Right atrium auricular region (tissue), 2 donors: ENCODE results near the gene PPP1R1C. TPM values are rescaled to one million over a fixed set of nuclear protein-coding genes. Genes with fewer than 3 reads are reported as not detected.

Experiments
- DNase-seq: peaks from one replicate; pipeline ENCODE4 v3.0.0-alpha.2; 2019; ENCODE audit warnings: low spot score
- H3K27ac ChIP-seq, 2 donors: fragments of 200-600 bp; sonication (generic); 1 replicate in 1 of 2; 2 replicates in 1 of 2; pipeline ENCODE4 v1.5.1; 2016 to 2019
- H3K27me3 ChIP-seq, 2 donors: fragments of 200-600 bp; sonication (generic); one replicate each; pipeline versions ENCODE4 v1.5.1 to v1.6.0; 2017 to 2019
- H3K36me3 ChIP-seq: fragments of 200-600 bp; sonication (generic); one replicate; pipeline ENCODE4 v1.5.1; 2016
- H3K4me1 ChIP-seq, 2 donors: fragments of 200-600 bp; sonication (generic); one replicate each; pipeline versions ENCODE4 v1.5.1 to v1.6.0; 2017 to 2019
- H3K4me3 ChIP-seq, 2 donors: fragments of 200-600 bp; sonication (generic); 1 replicate in 1 of 2; 2 replicates in 1 of 2; pipeline ENCODE4 v1.5.1; 2017 to 2019; ENCODE audit warnings: mild to moderate bottlenecking in 1 of 2, moderate library complexity in 1 of 2
- H3K9me3 ChIP-seq, 2 donors: fragments of 200-600 bp; sonication (generic); one replicate each; pipeline ENCODE4 v1.5.1; 2019
- CTCF ChIP-seq, 2 donors: fragments of 200-600 bp; sonication (generic); IDR thresholded peaks; one replicate each; pipeline ENCODE4 v1.5.1; 2019; ENCODE audit warnings: antibody characterized with exemption in 2 of 2
- total RNA-seq, 2 donors: library from RNA; depleted of rRNA; stranded (reverse); fragments of >200 nt; gene quantifications; one replicate each; pipeline ENCODE4 v1.1.0, GENCODE V29; 2016

Gene PPP1R1C
- total RNA-seq, 2 donors from 2014 or later = 5.4 to 14.5 TPM

GRCh38 chr2:181998041-181998835 lies 12.6 kb downstream of the PPP1R1C start:
- Histone ChIP-seq H3K9me3 (no peaks in the 10 kb centered on the region), H3K4me3 (no peak overlapping the region), H3K27ac (no peak overlapping the region), H3K36me3 (no peaks in the 10 kb centered on the region), H3K27me3 (no peaks in the 10 kb centered on the region), H3K4me1 (no peaks in the 10 kb centered on the region)
- no peak for TF ChIP-seq CTCF (IDR thresholded peaks at IDR 0.05)
- no peak for DNase-seq

GRCh38 chr2:181998891-181999654 lies 13.4 kb downstream of the PPP1R1C start:
- Histone ChIP-seq H3K27ac (no peak overlapping the region), H3K4me3 (no peak overlapping the region), H3K4me1 (no peaks in the 10 kb centered on the region), H3K9me3 (no peaks in the 10 kb centered on the region), H3K27me3 (no peaks in the 10 kb centered on the region), H3K36me3 (no peaks in the 10 kb centered on the region)
- DNase-seq = no peak
- TF ChIP-seq CTCF (IDR thresholded peaks at IDR 0.05) = no peak

GRCh38 chr2:181999911-182000310 lies 14.3 kb downstream of the PPP1R1C start:
- Histone ChIP-seq H3K9me3 (no peaks in the 10 kb centered on the region), H3K36me3 (no peaks in the 10 kb centered on the region), H3K4me3 (no peak overlapping the region), H3K27me3 (no peaks in the 10 kb centered on the region), H3K4me1 (no peaks in the 10 kb centered on the region), H3K27ac (no peak overlapping the region)
- DNase-seq = no peak
- TF ChIP-seq CTCF (IDR thresholded peaks at IDR 0.05) = no peak

- no peaks in the 10 kb centered on the region for H3K27me3 ChIP-seq
- no peaks in the 10 kb centered on the region for H3K4me1 ChIP-seq
- no peak for TF ChIP-seq CTCF (IDR thresholded peaks at IDR 0.05)
- DNase-seq = no peak
- H3K36me3 ChIP-seq = no peaks in the 10 kb centered on the region
- no peaks in the 10 kb centered on the region for H3K9me3 ChIP-seq
- H3K4me3 ChIP-seq = no peak overlapping the region
- no peak overlapping the region for H3K27ac ChIP-seq
Observed at GRCh38 chr2:182004945-182005520, 19.4 kb downstream of the PPP1R1C start.

GRCh38 chr2:182006595-182007341 lies 21.1 kb downstream of the PPP1R1C start:
- no peak for DNase-seq
- H3K4me1 ChIP-seq = no peaks in the 10 kb centered on the region
- H3K36me3 ChIP-seq = no peaks in the 10 kb centered on the region
- H3K9me3 ChIP-seq = no peaks in the 10 kb centered on the region
- TF ChIP-seq CTCF (IDR thresholded peaks at IDR 0.05) = no peak
- H3K27ac ChIP-seq = no peak overlapping the region
- no peaks in the 10 kb centered on the region for H3K27me3 ChIP-seq
- no peak overlapping the region for H3K4me3 ChIP-seq
